HepG2 (cell line): ENCODE results near the gene ADI1. TPM values are rescaled to one million over a fixed set of nuclear protein-coding genes. Genes with fewer than 3 reads are reported as not detected.

ENCODE experiments used
- BATF2 ChIP-seq: sonication (generic); formaldehyde crosslinking; IDR thresholded peaks from 2 replicates; pipeline ENCODE4 v1.8.0; 2022; ENCODE audit warnings: mild to moderate bottlenecking, missing genetic modification reagents, moderate library complexity
- DNMT3B ChIP-seq: conservative IDR thresholded peaks from 2 replicates; pipeline ENCODE4 v1.6.1; 2016; ENCODE audit warnings: missing biosample characterization, control low read depth
- DZIP1 ChIP-seq: sonication (generic); formaldehyde crosslinking; IDR thresholded peaks from 2 replicates; pipeline ENCODE4 v1.5.0; 2020; ENCODE audit warnings: mild to moderate bottlenecking, missing genetic modification reagents
- EP300 ChIP-seq, 3 experiments: sonication (generic) in 1 of 3; formaldehyde crosslinking in 1 of 3; IDR thresholded peaks; 2 replicates each; pipeline versions ENCODE4 v1.5.1 to v1.6.1; 2011 to 2020; ENCODE audit warnings: low read depth in 2 of 3, low read length in 2 of 3, borderline replicate concordance in 1 of 3, improper control_type of control experiment in 1 of 3, mild to moderate bottlenecking in 1 of 3, missing genetic modification reagents in 1 of 3, moderate library complexity in 1 of 3
- HNRNPUL1 ChIP-seq: fragments of 200-400 bp; formaldehyde crosslinking; IDR thresholded peaks from 2 replicates; pipeline ENCODE4 v1.6.1; 2017; ENCODE audit warnings: low read depth, mild to moderate bottlenecking, low read length, moderate library complexity
- JUNB ChIP-seq: sonication (generic); formaldehyde crosslinking; IDR thresholded peaks from 2 replicates; pipeline ENCODE4 v1.8.0; 2022; ENCODE audit warnings: missing genetic modification reagents, mild to moderate bottlenecking, borderline replicate concordance
- MED1 ChIP-seq: sonication (generic); formaldehyde crosslinking; IDR thresholded peaks from 2 replicates; pipeline ENCODE4 v1.4.0; 2020; ENCODE audit warnings: missing genetic modification reagents
- MIXL1 ChIP-seq: IDR thresholded peaks from 2 replicates; pipeline ENCODE4 v1.6.1; 2016
- MYPOP ChIP-seq: sonication (generic); formaldehyde crosslinking; IDR thresholded peaks from 2 replicates; pipeline ENCODE4 v1.8.1; 2023; ENCODE audit warnings: mild to moderate bottlenecking, moderate library complexity, missing genetic modification reagents
- SETDB1 ChIP-seq: sonication (generic); formaldehyde crosslinking; IDR thresholded peaks from 2 replicates; pipeline ENCODE4 v1.5.1; 2020; ENCODE audit warnings: missing genetic modification reagents, mild to moderate bottlenecking, borderline replicate concordance
- THYN1 ChIP-seq: sonication (generic); formaldehyde crosslinking; IDR thresholded peaks from 2 replicates; pipeline ENCODE4 v1.8.1; 2023; ENCODE audit warnings: low read depth, mild to moderate bottlenecking, moderate library complexity, missing genetic modification reagents, borderline replicate concordance
- YEATS2 ChIP-seq: sonication (generic); formaldehyde crosslinking; IDR thresholded peaks from 2 replicates; pipeline ENCODE4 v1.4.0; 2020; ENCODE audit warnings: missing genetic modification reagents, borderline replicate concordance
- ZBTB38 ChIP-seq: sonication (generic); formaldehyde crosslinking; IDR thresholded peaks from 2 replicates; pipeline ENCODE4 v1.5.1; 2020; ENCODE audit warnings: mild to moderate bottlenecking, missing genetic modification reagents
- ZKSCAN8 ChIP-seq: IDR thresholded peaks from 2 replicates; pipeline ENCODE4 v1.6.1; 2016; ENCODE audit warnings: borderline replicate concordance, missing genetic modification reagents, missing compliant biosample characterization
- ZMYM3 ChIP-seq: sonication (generic); formaldehyde crosslinking; IDR thresholded peaks from 2 replicates; pipeline ENCODE4 v1.5.1; 2020; ENCODE audit warnings: mild to moderate bottlenecking, missing genetic modification reagents
- ZNF660 ChIP-seq: sonication (generic); formaldehyde crosslinking; IDR thresholded peaks from 2 replicates; pipeline ENCODE4 v1.5.1; 2020; ENCODE audit warnings: mild to moderate bottlenecking, low read depth, missing genetic modification reagents, borderline replicate concordance
- ZNF704 ChIP-seq: sonication (generic); formaldehyde crosslinking; IDR thresholded peaks from 2 replicates; pipeline ENCODE4 v1.8.1; 2023; ENCODE audit warnings: mild to moderate bottlenecking, inconsistent platforms, moderate library complexity, missing genetic modification reagents, borderline replicate concordance
- ZNF776 ChIP-seq: sonication (generic); formaldehyde crosslinking; IDR thresholded peaks from 2 replicates; pipeline ENCODE4 v1.4.0; 2020; ENCODE audit warnings: mild to moderate bottlenecking, missing genetic modification reagents
- ZSCAN9 ChIP-seq: IDR thresholded peaks from 2 replicates; pipeline ENCODE4 v1.6.1; 2016; ENCODE audit warnings: borderline replicate concordance
- polyA plus RNA-seq, 8 experiments: library from polyadenylated mRNA; depleted of rRNA in 3 of 8; stranded (reverse) in 7 of 8; unstranded in 1 of 8; fragments of >200 nt; fragmentation: Illumina TruSeq in 4 of 8; extraction: Trizol in 4 of 8; gene quantifications; 2 replicates each; pipeline versions ENCODE4 v1.2.1 to v1.2.3, GENCODE V29; 2011 to 2016; ENCODE audit warnings: low read depth in 4 of 8, missing spikeins in 1 of 8, mixed read lengths in 1 of 8; ENCODE audit not compliant: insufficient read depth in 1 of 8
- total RNA-seq, 5 experiments: library from RNA; depleted of rRNA; stranded (reverse); fragments of >200 nt; fragmentation: Illumina TruSeq; extraction: Trizol; gene quantifications; 2 replicates each; pipeline ENCODE4 v1.2.3, GENCODE V29; 2016; ENCODE audit warnings: low read depth in 1 of 5
- TF ChIP-seq, protein P1 (sequence below): sonication (generic); formaldehyde crosslinking; IDR thresholded peaks from 2 replicates; pipeline ENCODE4 v1.5.0; 2020; ENCODE audit warnings: missing genetic modification reagents
- TF ChIP-seq, protein P2 (sequence below): sonication (generic); formaldehyde crosslinking; conservative IDR thresholded peaks from 2 replicates; pipeline ENCODE4 v1.4.0; 2020; ENCODE audit warnings: missing genetic modification reagents

The ADI1 gene
- total and polyA plus RNA-seq, 2 of the 13 experiments (the other 11 are each of a cell fraction or from before 2014, with no cell fraction given), result 28.7 to 123 TPM

GRCh38 chr2:3465844-3466481, 53.4 kb downstream of the ADI1 start (continued):
- TF ChIP-seq MYPOP (peak; percentile 81; the same call in 1 of the 2 replicates), THYN1 (CRISPR knock-in tag) (no peak), ZSCAN9 (CRISPR knock-in tag) (peak; percentile 73; the same call in 1 of the 2 replicates), ZNF704 (CRISPR knock-in tag) (0 out of 2 replicates have a peak, but pooled peaks have one; percentile 66), MED1 (CRISPR knock-in tag) (peak; percentile 91), ZBTB38 (no peak; the same call in 1 of the 2 replicates), ZMYM3 (CRISPR knock-in tag) (peak; percentile 92), MIXL1 (peak; percentile 51; the same call in 1 of the 2 replicates), YEATS2 (CRISPR knock-in tag) (peak; percentile 69; the same call in 1 of the 2 replicates), JUNB (peak; percentile 90), DZIP1 (CRISPR knock-in tag) (no peak), EP300 (IDR thresholded peaks at IDR 0.05; ENCODE audit: low read depth in 2 of 2, low read length in 2 of 2) (peak; percentile 60 to 92; a peak in 3 of 4 replicates), EP300 (CRISPR knock-in tag; IDR thresholded peaks at IDR 0.05; ENCODE audit: borderline replicate concordance) (peak; percentile 92; the same call in 1 of the 2 replicates), SETDB1 (CRISPR knock-in tag) (no peak), ZKSCAN8 (peak; percentile 87; the same call in 1 of the 2 replicates), BATF2 (no peak), DNMT3B (CRISPR knock-in tag) (0 out of 2 replicates have a peak, but pooled peaks have one; percentile 38), ZNF776 (no peak), HNRNPUL1 (no peak), ZNF660 (CRISPR knock-in tag) (no peak)
- TF ChIP-seq, protein P1, sequence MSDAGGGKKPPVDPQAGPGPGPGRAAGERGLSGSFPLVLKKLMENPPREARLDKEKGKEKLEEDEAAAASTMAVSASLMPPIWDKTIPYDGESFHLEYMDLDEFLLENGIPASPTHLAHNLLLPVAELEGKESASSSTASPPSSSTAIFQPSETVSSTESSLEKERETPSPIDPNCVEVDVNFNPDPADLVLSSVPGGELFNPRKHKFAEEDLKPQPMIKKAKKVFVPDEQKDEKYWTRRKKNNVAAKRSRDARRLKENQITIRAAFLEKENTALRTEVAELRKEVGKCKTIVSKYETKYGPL (CRISPR knock-in tag), result no peak
- TF ChIP-seq, protein P2, sequence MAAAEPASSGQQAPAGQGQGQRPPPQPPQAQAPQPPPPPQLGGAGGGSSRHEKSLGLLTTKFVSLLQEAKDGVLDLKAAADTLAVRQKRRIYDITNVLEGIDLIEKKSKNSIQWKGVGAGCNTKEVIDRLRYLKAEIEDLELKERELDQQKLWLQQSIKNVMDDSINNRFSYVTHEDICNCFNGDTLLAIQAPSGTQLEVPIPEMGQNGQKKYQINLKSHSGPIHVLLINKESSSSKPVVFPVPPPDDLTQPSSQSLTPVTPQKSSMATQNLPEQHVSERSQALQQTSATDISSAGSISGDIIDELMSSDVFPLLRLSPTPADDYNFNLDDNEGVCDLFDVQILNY, result no peak
